Endodermal cell (in vitro differentiated cells): Measurements from ENCODE around the gene CD180. TPM values are rescaled to one million over a fixed set of nuclear protein-coding genes. Genes with fewer than 3 reads are reported as not detected.

Experiments
- DNase-seq: peaks from one replicate; pipeline ENCODE4 v3.0.0-alpha.2; 2017
- H3K27ac ChIP-seq: 2 replicates; pipeline ENCODE4 v1.5.1; 2013; ENCODE audit warnings: mild to moderate bottlenecking, low read depth, low read length, moderate library complexity
- H3K27me3 ChIP-seq: 2 replicates; pipeline ENCODE4 v1.6.1; 2013; ENCODE audit warnings: mild to moderate bottlenecking, low read length, moderate library complexity; ENCODE audit not compliant: insufficient read depth, control insufficient read depth, poor library complexity, severe bottlenecking
- H3K36me3 ChIP-seq: 2 replicates; pipeline ENCODE4 v1.7.0; 2013; ENCODE audit warnings: mild to moderate bottlenecking, low read length, moderate library complexity; ENCODE audit not compliant: control insufficient read depth, insufficient read depth
- H3K4me1 ChIP-seq: one replicate; pipeline ENCODE4 v1.7.0; 2013; ENCODE audit warnings: low read length; ENCODE audit not compliant: control insufficient read depth, insufficient read depth
- H3K4me3 ChIP-seq: 2 replicates; pipeline ENCODE4 v1.5.1; 2013; ENCODE audit warnings: mild to moderate bottlenecking, low read length, moderate library complexity
- H3K9ac ChIP-seq: 2 replicates; pipeline ENCODE4 v1.6.1; 2013; ENCODE audit warnings: mild to moderate bottlenecking, low read length, moderate library complexity; ENCODE audit not compliant: poor library complexity, severe bottlenecking; ENCODE audit errors: extremely low read depth
- H3K9me3 ChIP-seq: 2 replicates; pipeline ENCODE4 v1.6.1; 2013; ENCODE audit warnings: mild to moderate bottlenecking, low read length, moderate library complexity; ENCODE audit not compliant: control insufficient read depth
- H3K27ac Mint-ChIP-seq: 2 replicates; pipeline ENCODE4 v1.8.0; 2020; ENCODE audit warnings: mixed read lengths
- H3K27me3 Mint-ChIP-seq: 2 replicates; pipeline ENCODE4 v1.8.0; 2021; ENCODE audit warnings: mild to moderate bottlenecking, mixed read lengths; ENCODE audit not compliant: insufficient read depth
- H3K36me3 Mint-ChIP-seq: 2 replicates; pipeline ENCODE4 v1.8.0; 2020; ENCODE audit warnings: low read depth, mixed read lengths
- H3K4me1 Mint-ChIP-seq: 2 replicates; pipeline ENCODE4 v1.8.0; 2020; ENCODE audit warnings: mixed read lengths
- H3K4me3 Mint-ChIP-seq: 2 replicates; pipeline ENCODE4 v1.8.0; 2020; ENCODE audit warnings: mild to moderate bottlenecking, moderate library complexity, mixed read lengths
- H3K9me3 Mint-ChIP-seq: 2 replicates; pipeline ENCODE4 v1.8.0; 2020; ENCODE audit warnings: mild to moderate bottlenecking, mixed read lengths
- CTCF ChIP-seq: fragments of 200-600 bp; sonication (generic); conservative IDR thresholded peaks from 2 replicates; pipeline ENCODE4 v1.5.0; 2021; ENCODE audit warnings: antibody characterized with exemption, mild to moderate bottlenecking
- WGBS, 2 experiments: methylation state at CpG; one replicate each; pipeline versions ENCODE4 v1.1.5 to v1.1.7; 2013; ENCODE audit warnings: missing lambda C conversion rate in 2 of 2, mixed read lengths in 1 of 2; ENCODE audit not compliant: insufficient coverage in 1 of 2, insufficient read length in 1 of 2; 5-methylcytosine and 5-hydroxymethylcytosine counted together
- total RNA-seq, 2 donors: library from RNA; stranded (reverse); fragmentation: NEBNext Ultra II Directional in 1 of 2; extraction: Animal tissue kit (Norgen Biotek cat#: 25700) in 1 of 2; gene quantifications; 2 replicates in 1 of 2; 3 replicates in 1 of 2; pipeline ENCODE4 v1.2.1, GENCODE V29; 2021

CD180 gene
- total RNA-seq, 2 donors from 2014 or later, result not detected

- H3K27ac ChIP-seq, result no peak overlapping the region
- no peaks in the 10 kb centered on the region for H3K36me3 Mint-ChIP-seq
- WGBS, 2 experiments, result 92 to 93% methylated on average over 6 to 9 of the region's 9 CpGs
- no peaks in the 10 kb centered on the region for H3K9me3 Mint-ChIP-seq
- no peaks in the 10 kb centered on the region for H3K27me3 Mint-ChIP-seq
- H3K9ac ChIP-seq, result no peak overlapping the region
- H3K4me1 ChIP-seq, result no peaks in the 10 kb centered on the region
- no peaks in the 10 kb centered on the region for H3K27me3 ChIP-seq
- H3K27ac Mint-ChIP-seq, result no peak overlapping the region
- H3K4me3 Mint-ChIP-seq, result no peak overlapping the region
- no peak overlapping the region for H3K4me3 ChIP-seq
- DNase-seq, result no peak
- H3K36me3 ChIP-seq, result no peaks in the 10 kb centered on the region
- H3K4me1 Mint-ChIP-seq, result no peaks in the 10 kb centered on the region
- no peak for TF ChIP-seq CTCF
- no peaks in the 10 kb centered on the region for H3K9me3 ChIP-seq
Measured at GRCh38 chr5:67221487-67222242, 25.1 kb upstream of the CD180 start.

GRCh38 chr5:67216564-67216963 lies 20.0 kb upstream of the CD180 start:
- no peaks in the 10 kb centered on the region for H3K27me3 Mint-ChIP-seq
- no peak overlapping the region for H3K27ac Mint-ChIP-seq
- no peaks in the 10 kb centered on the region for H3K9me3 Mint-ChIP-seq
- peaks cover 6% of the 10 kb centered on the region for H3K4me1 Mint-ChIP-seq
- H3K4me3 Mint-ChIP-seq, result no peak overlapping the region
- Histone ChIP-seq H3K4me1 (no peaks in the 10 kb centered on the region), H3K9ac (no peak overlapping the region), H3K27ac (no peak overlapping the region), H3K9me3 (no peaks in the 10 kb centered on the region), H3K4me3 (no peak overlapping the region), H3K27me3 (no peaks in the 10 kb centered on the region), H3K36me3 (no peaks in the 10 kb centered on the region)
- TF ChIP-seq CTCF, result no peak
- WGBS, 2 experiments, result 94 to 100% methylated on average over 1 of the region's 1 CpG
- no peak for DNase-seq
- H3K36me3 Mint-ChIP-seq, result no peaks in the 10 kb centered on the region

- DNase-seq, result peak; percentile 61
- H3K9ac ChIP-seq, result no peak overlapping the region
- H3K27me3 ChIP-seq, result no peaks in the 10 kb centered on the region
- Mint-ChIP-seq H3K27ac (no peak overlapping the region), H3K9me3 (no peaks in the 10 kb centered on the region), H3K36me3 (no peaks in the 10 kb centered on the region), H3K4me3 (no peak overlapping the region), H3K4me1 (peaks cover 6% of the 10 kb centered on the region), H3K27me3 (no peaks in the 10 kb centered on the region)
- no peaks in the 10 kb centered on the region for H3K4me1 ChIP-seq
- no peaks in the 10 kb centered on the region for H3K36me3 ChIP-seq
- H3K4me3 ChIP-seq, result no peak overlapping the region
- 89 to 92% methylated on average over 13 to 19 of the region's 19 CpGs for WGBS, 2 experiments
- H3K27ac ChIP-seq, result no peak overlapping the region
- TF ChIP-seq CTCF, result no peak
- no peaks in the 10 kb centered on the region for H3K9me3 ChIP-seq
Measured at GRCh38 chr5:67215519-67216471, 19.2 kb upstream of the CD180 start.
